Cardiac fibroblast (primary cell): Measurements from ENCODE around the gene KRTAP20-1.

ENCODE experiments used
- DNase-seq, 2 donors: peaks; one replicate each; pipeline versions ENCODE4 v3.0.0 to v3.0.0-alpha.2; 2010; ENCODE audit warnings: low read depth in 2 of 2
- H3K4me3 ChIP-seq, 2 donors: replicated peaks in 1 of 2; 1 replicate in 1 of 2; 2 replicates in 1 of 2; pipeline ENCODE4 v1.5.1; 2011; ENCODE audit warnings: low read depth in 2 of 2, low read length in 2 of 2, mild to moderate bottlenecking in 2 of 2, moderate library complexity in 1 of 2
- CTCF ChIP-seq: IDR thresholded peaks from one replicate; pipeline ENCODE4 v1.5.1; 2011; ENCODE audit warnings: low read depth, mild to moderate bottlenecking, low read length, inconsistent platforms

KRTAP20-1 gene

GRCh38 chr21:30592140-30592539, 24.1 kb upstream of the KRTAP20-1 start, which contains the start of gene KRTAP6-3:
Gene KRTAP6-3, plus strand, starts transcription at chr21:30592440. Its CDS starts 6 bp downstream, at chr21:30592446.
- DNase-seq = no peak
- no peak within 1 kb of the TSS for H3K4me3 ChIP-seq
- TF ChIP-seq CTCF = no peak

- no peak for TF ChIP-seq CTCF
- no peak within 1 kb of the TSS for H3K4me3 ChIP-seq
- no peak for DNase-seq
Observed at GRCh38 chr21:30598802-30599201, 17.4 kb upstream of the KRTAP20-1 start, which contains the start of gene KRTAP6-2. Gene KRTAP6-2, minus strand, starts transcription at chr21:30598902. Its CDS starts 28 bp downstream, at chr21:30598874.

- DNase-seq = no peak
- H3K4me3 ChIP-seq = no peak within 1 kb of the TSS
- no peak for TF ChIP-seq CTCF
Observed at GRCh38 chr21:30600787-30601186, 15.4 kb upstream of the KRTAP20-1 start, which contains the start of gene KRTAP22-1. Gene KRTAP22-1, plus strand, starts transcription at chr21:30601087.

GRCh38 chr21:30605968-30606367, 10.3 kb upstream of the KRTAP20-1 start:
- no peak for TF ChIP-seq CTCF
- no peak for DNase-seq
- no peak overlapping the region for H3K4me3 ChIP-seq

GRCh38 chr21:30612132-30612531, 4.1 kb upstream of the KRTAP20-1 start:
- TF ChIP-seq CTCF = no peak
- no peak for DNase-seq
- H3K4me3 ChIP-seq = no peak overlapping the region

- no peak for DNase-seq
- no peak for TF ChIP-seq CTCF
- no peak within 1 kb of the TSS for H3K4me3 ChIP-seq
Observed at GRCh38 chr21:30613836-30614235, 2.4 kb upstream of the KRTAP20-1 start, which contains the start of gene KRTAP6-1. Gene KRTAP6-1, minus strand, starts transcription at chr21:30613930. Its CDS starts 26 bp downstream, at chr21:30613904.

GRCh38 chr21:30615199-30615598, 1.0 kb upstream of the KRTAP20-1 start:
- no peak overlapping the region for H3K4me3 ChIP-seq
- no peak for DNase-seq
- no peak for TF ChIP-seq CTCF
